COR-L47 (cell line): ENCODE results near the gene F2RL2.

Experiments used
- DNase-seq: peaks from one replicate; lab custom pipeline; 2025; lab: John Stamatoyannopoulos, UW

The F2RL2 gene

GRCh38 chr5:76583163-76584047 is 39.8 kb downstream of the F2RL2 start:
- DNase-seq: no peak

- no peak for DNase-seq
Measured at GRCh38 chr5:76582230-76583162, 40.7 kb downstream of the F2RL2 start.

- no peak for DNase-seq
Measured at GRCh38 chr5:76580981-76581380, 42.2 kb downstream of the F2RL2 start.

- DNase-seq: no peak
Measured at GRCh38 chr5:76579166-76579937, 43.9 kb downstream of the F2RL2 start.

- no peak for DNase-seq
Measured at GRCh38 chr5:76576996-76577395, 46.2 kb downstream of the F2RL2 start.

GRCh38 chr5:76576450-76576849 is 46.8 kb downstream of the F2RL2 start:
- no peak for DNase-seq

- no peak for DNase-seq
Measured at GRCh38 chr5:76571559-76571958, 51.6 kb downstream of the F2RL2 start.

GRCh38 chr5:76570153-76570552 is 53.0 kb downstream of the F2RL2 start:
- no peak for DNase-seq
